HG03196 (cell line): ENCODE results near the gene PDE4C.
"Not testable (repeated sequence)": the region's sequence is repeated elsewhere in the genome, so short reads cannot be mapped to it uniquely, and the experiment has no call there.

Source experiments
- ATAC-seq: cut with Tn5 transposase; IDR thresholded peaks from one replicate; pipeline ENCODE4 v1.9.1; 2021; ENCODE audit not compliant: unreplicated experiment

PDE4C gene

GRCh38 chr19:18224525-18225354, 1.5 kb downstream of the PDE4C start:
- ATAC-seq: peak; percentile 89

GRCh38 chr19:18223860-18224524, 2.2 kb downstream of the PDE4C start:
- ATAC-seq: no peak

GRCh38 chr19:18221815-18222725, 4.2 kb downstream of the PDE4C start:
- no peak for ATAC-seq

- ATAC-seq: no peak
Measured at GRCh38 chr19:18220632-18221275, 5.5 kb downstream of the PDE4C start.

- ATAC-seq: no peak
Measured at GRCh38 chr19:18219911-18220631, 6.2 kb downstream of the PDE4C start.

DNA sequence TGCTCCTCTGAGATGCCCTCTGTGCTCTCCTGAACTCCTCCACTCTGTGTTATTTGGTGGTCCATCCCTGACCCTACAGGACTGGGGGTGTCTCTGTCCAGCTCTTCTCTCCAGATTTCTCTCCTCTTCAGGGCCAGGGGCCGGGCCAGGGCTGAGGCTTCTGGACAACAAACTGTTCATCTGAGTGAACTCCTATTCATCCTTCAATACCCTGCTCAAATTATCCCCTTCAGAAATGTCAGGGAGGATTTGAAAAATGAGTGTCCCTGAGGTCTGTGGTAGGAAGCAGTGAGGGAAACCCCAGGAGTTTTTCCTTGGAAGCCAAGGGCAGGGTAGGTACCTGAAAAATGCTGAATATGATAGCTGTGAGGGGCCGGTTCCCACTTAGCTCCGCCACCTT, 7.6 kb downstream of the PDE4C start:
- ATAC-seq: no peak

GRCh38 chr19:18218159-18218558, 8.1 kb downstream of the PDE4C start:
- no peak for ATAC-seq

GRCh38 chr19:18216789-18217188, 9.4 kb downstream of the PDE4C start:
- ATAC-seq: no peak

- ATAC-seq: no peak
Measured at GRCh38 chr19:18214779-18215433, 11.3 kb downstream of the PDE4C start.

DNA sequence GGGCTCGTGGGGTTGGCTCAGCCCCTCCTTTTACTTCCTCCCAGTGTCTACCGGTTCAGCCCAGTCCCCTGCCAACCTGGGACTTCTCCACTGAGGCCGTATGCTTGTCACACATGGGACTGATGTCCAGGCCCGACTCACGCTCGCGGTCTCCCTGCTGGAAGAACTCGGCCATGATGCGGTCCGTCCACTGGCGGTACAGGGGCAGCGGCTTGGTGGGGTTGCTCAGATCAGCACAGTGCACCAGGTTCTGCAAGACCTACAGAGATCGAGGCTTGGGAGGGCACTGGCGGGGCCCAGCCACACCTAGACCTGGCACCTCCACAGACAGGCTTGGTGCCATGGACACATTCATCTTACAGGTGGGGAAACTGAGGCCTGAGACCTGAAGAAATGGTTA, 14.6 kb downstream of the PDE4C start:
- ATAC-seq: no peak

DNA sequence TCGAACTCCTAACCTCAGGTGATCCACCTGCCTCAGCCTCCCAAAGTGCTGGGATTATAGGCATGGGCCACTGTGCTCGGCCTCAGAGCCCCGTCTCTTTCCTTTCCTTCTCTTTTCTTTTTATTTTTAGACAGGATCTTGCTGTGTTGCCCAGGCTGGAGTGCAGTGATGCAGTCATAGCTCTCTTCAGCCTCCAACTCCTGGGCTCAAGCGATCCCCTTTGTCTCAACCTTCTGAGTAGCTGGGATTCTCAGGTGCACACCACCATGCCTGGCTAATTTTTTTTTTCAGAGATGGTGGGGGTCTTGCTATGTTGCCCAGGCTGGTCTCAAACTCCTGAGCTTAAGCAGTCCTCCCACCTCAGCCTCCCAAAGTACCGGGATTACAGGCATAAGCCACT, 16.3 kb downstream of the PDE4C start:
- not testable (repeated sequence) for ATAC-seq

- ATAC-seq: no peak
Measured at GRCh38 chr19:18208098-18208951, 17.9 kb downstream of the PDE4C start.

DNA sequence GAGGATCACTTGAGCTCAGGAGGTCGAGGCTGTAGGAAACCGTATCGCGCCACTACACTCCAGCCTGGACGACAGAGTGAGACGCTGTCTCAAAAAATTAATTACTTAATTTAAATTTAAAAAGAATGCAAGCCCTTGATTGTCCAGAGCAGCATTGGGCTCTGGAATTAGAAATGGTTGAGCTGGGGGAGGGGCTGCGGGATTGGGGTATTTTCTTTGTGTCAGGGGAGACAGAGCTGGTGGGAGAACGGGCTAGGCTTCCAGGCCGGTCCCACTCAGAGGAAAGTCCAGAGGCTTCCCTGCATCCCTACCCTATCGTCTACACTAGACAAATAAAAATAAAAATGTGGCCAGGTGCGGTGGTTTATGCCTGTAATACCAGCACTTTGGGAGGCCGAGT, 20.2 kb downstream of the PDE4C start:
- no peak for ATAC-seq

- ATAC-seq: no peak
Measured at GRCh38 chr19:18205200-18205892, 20.9 kb downstream of the PDE4C start.

DNA sequence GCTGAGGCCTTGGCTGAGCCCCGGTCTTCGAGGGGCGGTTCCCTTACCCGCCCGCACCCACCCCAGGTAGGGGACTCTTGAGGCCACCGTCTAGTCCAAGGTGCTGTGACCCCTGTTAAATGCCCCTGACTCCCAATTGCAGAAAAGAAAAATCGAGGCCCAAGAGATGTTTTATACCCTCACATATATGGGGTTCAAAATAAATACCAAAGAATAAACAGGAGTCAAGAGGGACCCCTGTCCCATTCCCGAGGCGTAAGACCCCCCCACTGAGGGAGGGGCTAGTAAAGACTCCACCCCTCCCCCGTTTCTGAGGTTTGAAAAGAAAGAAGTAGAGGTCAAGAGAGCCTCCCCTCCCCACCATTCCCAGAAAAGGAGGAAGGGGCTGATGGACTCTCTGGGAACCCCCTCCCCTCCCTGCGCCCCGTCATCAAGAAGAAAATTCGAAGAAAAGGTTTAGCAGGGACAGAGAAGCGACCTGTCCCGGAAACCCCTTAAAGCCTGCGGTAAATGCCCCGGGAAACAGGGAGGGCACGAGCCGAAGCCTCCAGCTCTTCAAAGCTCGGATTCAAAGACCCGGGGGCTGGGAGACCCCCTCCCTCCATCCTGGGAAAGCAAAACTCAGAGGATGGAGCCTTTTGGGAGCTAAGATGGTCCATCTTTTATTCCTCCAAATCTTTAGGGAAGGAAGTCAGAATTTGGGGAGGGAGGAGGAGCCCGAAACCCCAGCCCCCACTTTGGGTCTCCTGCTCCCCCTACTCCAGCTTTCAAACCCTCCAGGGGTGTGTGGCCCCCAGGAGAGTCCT, 21.6 kb downstream of the PDE4C start:
- ATAC-seq: peak; percentile 7

GRCh38 chr19:18203863-18204393, 22.3 kb downstream of the PDE4C start, which contains the start of gene RAB3A:
RAB3A (minus strand) TSS chr19:18204042; CDS start chr19:18202740, 1,302 bp downstream.
- ATAC-seq: peak; percentile 87

DNA sequence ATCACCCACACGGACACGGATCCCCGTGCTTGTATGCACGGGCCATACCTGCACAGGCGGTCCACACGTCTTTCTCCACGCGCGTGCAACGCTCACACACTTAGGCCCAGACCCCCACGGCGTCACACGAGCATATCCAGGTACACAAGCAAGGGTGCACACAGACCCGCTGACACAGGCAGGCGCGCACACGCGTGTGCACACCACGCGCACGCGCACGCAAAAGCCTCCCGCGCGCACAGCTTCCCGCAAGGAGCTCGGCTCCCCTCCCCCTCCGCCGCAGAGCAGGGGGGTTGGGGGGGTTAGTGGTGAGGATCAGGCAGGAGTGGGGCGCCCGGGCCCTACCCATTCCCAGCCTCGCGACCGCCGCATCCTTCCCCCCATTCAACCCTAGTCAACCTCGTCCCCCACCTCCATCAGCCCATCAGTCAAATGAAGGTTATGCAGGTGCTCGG, 22.8 kb downstream of the PDE4C start:
- ATAC-seq: no peak
